NT2/D1 (cell line): Measurements from ENCODE around the gene MRPL54.
A peak's percentile ranks its signal among the peaks of the same experiment; 100 is the strongest.

Experiments used
- DNase-seq: peaks from one replicate; pipeline ENCODE4 v3.0.0-alpha.2; 2011; ENCODE audit warnings: low read depth, low spot score
- H3K27me3 ChIP-seq: 2 replicates; pipeline ENCODE4 v1.6.0; 2011; ENCODE audit warnings: mild to moderate bottlenecking; ENCODE audit not compliant: insufficient read length, insufficient read depth
- H3K36me3 ChIP-seq: 2 replicates; pipeline ENCODE4 v1.6.1; 2011; ENCODE audit warnings: mild to moderate bottlenecking, low read length, mixed read lengths; ENCODE audit not compliant: insufficient read depth, insufficient read length
- H3K4me1 ChIP-seq: 2 replicates; pipeline ENCODE4 v1.5.1; 2011; ENCODE audit not compliant: insufficient read depth, insufficient read length
- H3K4me3 ChIP-seq: 2 replicates; pipeline ENCODE4 v1.5.1; 2011; ENCODE audit warnings: low read depth; ENCODE audit not compliant: insufficient read length
- H3K9ac ChIP-seq: 2 replicates; pipeline ENCODE4 v1.6.0; 2011; ENCODE audit warnings: low read depth; ENCODE audit not compliant: insufficient read length
- H3K9me3 ChIP-seq: 2 replicates; pipeline ENCODE4 v1.5.1; 2011; ENCODE audit warnings: mild to moderate bottlenecking, low read length; ENCODE audit not compliant: insufficient read depth
- SUZ12 ChIP-seq: IDR thresholded peaks from 2 replicates; pipeline ENCODE4 v1.6.1; 2011; ENCODE audit not compliant: insufficient read length, insufficient read depth; ENCODE audit errors: extremely low read depth
- YY1 ChIP-seq: IDR thresholded peaks from 2 replicates; pipeline ENCODE4 v1.6.1; 2011; ENCODE audit not compliant: insufficient read length, insufficient read depth
- ZNF274 ChIP-seq: IDR thresholded peaks from 2 replicates; pipeline ENCODE4 v1.6.1; 2011; ENCODE audit warnings: mild to moderate bottlenecking, low read depth, low read length

MRPL54 gene

GRCh38 chr19:3801412-3802096 lies 39.1 kb downstream of the MRPL54 start:
- TF ChIP-seq YY1, result no peak
- no peak for TF ChIP-seq ZNF274
- H3K9me3 ChIP-seq, result peaks cover 4% of the 10 kb centered on the region
- no peaks in the 10 kb centered on the region for H3K36me3 ChIP-seq
- H3K9ac ChIP-seq, result no peak overlapping the region
- peak; percentile 20 for DNase-seq
- H3K27me3 ChIP-seq, result peaks cover 38% of the 10 kb centered on the region
- H3K4me3 ChIP-seq, result peak overlapping the region; percentile 21
- H3K4me1 ChIP-seq, result peaks cover 5% of the 10 kb centered on the region

DNA sequence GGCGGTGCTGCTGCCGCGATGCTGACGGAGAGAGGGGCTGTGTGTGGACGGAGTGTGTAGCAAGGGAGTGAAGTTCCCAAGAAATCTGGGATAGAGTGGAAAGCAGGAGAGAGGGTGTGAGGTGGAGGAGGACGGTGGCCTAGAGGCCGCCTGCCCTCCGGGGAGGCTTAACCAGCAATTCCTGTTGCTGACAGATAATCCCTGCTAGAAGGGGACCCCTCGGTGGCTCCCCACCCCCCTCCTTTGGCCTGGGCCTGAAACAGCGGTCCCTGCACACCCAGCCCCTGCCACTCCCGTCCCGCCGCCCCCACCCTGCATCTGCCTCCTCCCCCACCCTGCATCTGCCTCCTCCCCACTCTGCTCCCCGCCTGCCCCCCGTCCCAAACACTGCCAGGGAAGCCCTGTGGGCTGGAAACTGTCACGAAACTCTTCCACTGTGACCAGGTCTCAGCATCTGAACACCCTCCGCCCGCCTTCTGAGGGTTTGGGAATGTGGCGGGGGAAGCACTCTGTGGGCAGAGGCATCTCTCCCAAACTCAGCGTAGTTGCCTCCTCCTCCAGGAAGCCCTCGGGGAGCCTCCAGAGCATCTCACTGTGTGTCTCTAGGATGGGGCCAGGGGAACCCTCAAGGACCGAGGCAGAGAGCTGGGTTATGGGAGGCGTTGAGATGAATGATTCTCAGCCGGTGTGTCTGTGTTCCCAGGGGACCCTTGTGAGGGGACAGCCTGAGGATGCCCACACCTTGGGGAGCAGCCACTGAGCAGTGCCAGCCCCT lies 40.8 kb downstream of the MRPL54 start:
- H3K4me3 ChIP-seq, result no peak overlapping the region
- no peaks in the 10 kb centered on the region for H3K36me3 ChIP-seq
- H3K9me3 ChIP-seq, result no peaks in the 10 kb centered on the region
- TF ChIP-seq YY1 (no peak), SUZ12 (no peak), ZNF274 (no peak)
- no peak for DNase-seq
- no peak overlapping the region for H3K9ac ChIP-seq
- H3K27me3 ChIP-seq, result peaks cover 38% of the 10 kb centered on the region
- H3K4me1 ChIP-seq, result peaks cover 5% of the 10 kb centered on the region

GRCh38 chr19:3803986-3804385 lies 41.5 kb downstream of the MRPL54 start:
- H3K36me3 ChIP-seq, result no peaks in the 10 kb centered on the region
- H3K4me3 ChIP-seq, result no peak overlapping the region
- H3K27me3 ChIP-seq, result peaks cover 36% of the 10 kb centered on the region
- DNase-seq, result no peak
- peaks cover 5% of the 10 kb centered on the region for H3K4me1 ChIP-seq
- no peak overlapping the region for H3K9ac ChIP-seq
- no peaks in the 10 kb centered on the region for H3K9me3 ChIP-seq
- TF ChIP-seq SUZ12, result no peak
- TF ChIP-seq ZNF274, result no peak
- no peak for TF ChIP-seq YY1

DNA sequence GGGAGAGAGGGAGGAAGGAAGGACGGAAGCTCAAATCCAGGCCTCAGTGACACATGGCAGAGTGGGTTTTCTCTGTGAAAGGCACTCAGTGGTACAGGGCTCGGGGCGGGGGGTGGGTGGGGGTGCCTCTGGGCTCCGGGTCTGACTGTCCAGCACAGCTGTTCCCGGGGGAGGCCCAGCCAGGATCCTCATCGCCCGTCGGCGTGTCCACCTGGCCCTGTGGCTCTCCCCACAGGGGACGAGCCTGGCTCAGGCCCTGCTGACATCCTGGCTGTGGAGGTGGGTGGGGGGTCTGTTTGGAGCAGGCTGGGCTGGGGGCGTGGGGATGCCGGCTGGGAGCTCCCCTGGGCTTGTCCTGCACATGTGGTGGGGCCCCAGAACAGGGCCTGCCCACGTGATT lies 41.9 kb downstream of the MRPL54 start:
- H3K9ac ChIP-seq, result no peak overlapping the region
- DNase-seq, result no peak
- TF ChIP-seq YY1 (no peak), ZNF274 (no peak), SUZ12 (no peak)
- no peaks in the 10 kb centered on the region for H3K36me3 ChIP-seq
- H3K9me3 ChIP-seq, result no peaks in the 10 kb centered on the region
- peaks cover 32% of the 10 kb centered on the region for H3K27me3 ChIP-seq
- H3K4me3 ChIP-seq, result no peak overlapping the region
- peaks cover 5% of the 10 kb centered on the region for H3K4me1 ChIP-seq

- DNase-seq, result no peak
- TF ChIP-seq SUZ12 (no peak), YY1 (no peak), ZNF274 (no peak)
These were observed 43.4 kb downstream of the MRPL54 start for GRCh38 chr19:3805859-3806258.

GRCh38 chr19:3807131-3807480 lies 44.6 kb downstream of the MRPL54 start:
- peaks cover 3% of the 10 kb centered on the region for H3K4me1 ChIP-seq
- DNase-seq, result no peak

More at GRCh38 chr19:3805859-3806258, 43.4 kb downstream of the MRPL54 start:
- Histone ChIP-seq H3K4me1 (peaks cover 7% of the 10 kb centered on the region), H3K9ac (no peak overlapping the region), H3K4me3 (no peak overlapping the region), H3K36me3 (no peaks in the 10 kb centered on the region), H3K27me3 (peaks cover 21% of the 10 kb centered on the region), H3K9me3 (no peaks in the 10 kb centered on the region)

DNA sequence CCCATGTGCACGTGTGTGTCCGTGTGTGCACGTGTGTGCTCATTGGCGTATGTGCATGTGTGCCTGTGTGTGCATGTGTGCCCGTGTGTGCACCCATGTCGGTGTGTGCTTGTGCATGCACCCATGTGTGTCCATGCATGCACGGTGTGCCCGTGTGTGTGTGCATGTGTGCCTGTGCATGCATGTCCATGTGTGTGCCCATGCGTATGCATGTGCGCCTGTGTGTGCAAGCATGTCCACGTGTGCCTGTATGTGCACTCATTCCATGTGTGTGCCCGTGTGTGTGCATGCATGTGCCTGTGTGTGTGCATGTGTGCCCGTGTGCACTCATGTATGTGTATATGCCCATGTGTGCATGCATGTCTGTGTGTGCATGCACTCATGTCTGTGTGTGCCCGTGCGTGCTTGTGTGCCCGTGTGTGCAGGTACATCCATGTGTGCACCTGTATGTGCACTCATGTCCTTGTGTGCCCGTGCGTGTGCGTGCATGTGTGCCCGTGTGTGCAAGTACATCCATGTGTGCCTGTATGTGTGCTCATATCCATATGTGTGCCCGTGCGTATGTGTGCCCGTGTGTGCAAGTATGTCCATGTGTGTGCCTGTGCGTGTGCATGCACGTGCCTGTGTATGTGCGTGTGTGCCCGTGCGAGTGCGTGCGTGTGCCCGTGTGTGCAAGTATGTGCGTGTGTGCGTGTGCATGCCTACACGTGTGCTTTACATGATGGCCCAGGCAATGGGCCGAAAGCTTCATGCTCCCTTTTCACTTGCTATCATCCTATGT lies 45.3 kb downstream of the MRPL54 start:
- DNase-seq, result no peak
- H3K36me3 ChIP-seq, result no peaks in the 10 kb centered on the region
- TF ChIP-seq ZNF274 (no peak), SUZ12 (no peak), YY1 (no peak)
- H3K4me1 ChIP-seq, result peaks cover 3% of the 10 kb centered on the region
- no peak overlapping the region for H3K9ac ChIP-seq
- peaks cover 4% of the 10 kb centered on the region for H3K27me3 ChIP-seq
- H3K9me3 ChIP-seq, result no peaks in the 10 kb centered on the region
- no peak overlapping the region for H3K4me3 ChIP-seq

More at GRCh38 chr19:3807131-3807480, 44.6 kb downstream of the MRPL54 start:
- no peak overlapping the region for H3K9ac ChIP-seq
- no peak for TF ChIP-seq ZNF274
- TF ChIP-seq YY1, result no peak
- TF ChIP-seq SUZ12, result no peak
- peaks cover 9% of the 10 kb centered on the region for H3K27me3 ChIP-seq
- H3K4me3 ChIP-seq, result no peak overlapping the region
- no peaks in the 10 kb centered on the region for H3K9me3 ChIP-seq
- no peaks in the 10 kb centered on the region for H3K36me3 ChIP-seq
